OCI-LY3 (cell line): Measurements from ENCODE around the gene KIF1A.
"Not testable (repeated sequence)": the region's sequence is repeated elsewhere in the genome, so short reads cannot be mapped to it uniquely, and the experiment has no call there.

Source experiments
- H2AFZ ChIP-seq: fragments of 200-600, 300-600 bp; shearing (Covaris generic); 2 replicates; pipeline ENCODE4 v1.6.0; 2014; ENCODE audit warnings: antibody characterized with exemption, low read depth, low read length
- H3K27ac ChIP-seq: fragments of 200-600, 300-600 bp; sonication (generic); 2 replicates; pipeline ENCODE4 v1.5.1; 2014; ENCODE audit warnings: mild to moderate bottlenecking, low read length, moderate library complexity, mixed read lengths
- H3K27me3 ChIP-seq: fragments of 200-600, 300-600 bp; sonication (generic); 2 replicates; pipeline ENCODE4 v1.6.1; 2014; ENCODE audit warnings: low read depth, low read length, mixed read lengths
- H3K36me3 ChIP-seq: fragments of 200-600, 300-600 bp; sonication (generic); replicated peaks from 2 replicates; pipeline ENCODE3; 2014; ENCODE audit warnings: low read depth, low read length, mixed read lengths
- H3K4me1 ChIP-seq: fragments of 300-600, 200-600 bp; sonication (generic); 2 replicates; pipeline ENCODE4 v1.6.1; 2014; ENCODE audit warnings: low read length, mixed read lengths
- H3K4me2 ChIP-seq: fragments of 200-600, 300-600 bp; sonication (generic); 2 replicates; pipeline ENCODE4 v1.6.1; 2014; ENCODE audit warnings: low read length, mixed read lengths
- H3K4me3 ChIP-seq: fragments of 300-600, 200-600 bp; sonication (generic); 2 replicates; pipeline ENCODE4 v1.5.1; 2014; ENCODE audit warnings: antibody characterized with exemption, mild to moderate bottlenecking, low read length, moderate library complexity
- H3K79me2 ChIP-seq: fragments of 300-600, 200-600 bp; shearing (Covaris generic); 2 replicates; pipeline ENCODE4 v1.6.1; 2014; ENCODE audit warnings: mild to moderate bottlenecking, low read length, mixed read lengths
- H3K9ac ChIP-seq: fragments of 300-600, 200-600 bp; shearing (Covaris generic); 2 replicates; pipeline ENCODE4 v1.6.0; 2014; ENCODE audit warnings: mild to moderate bottlenecking, low read length, moderate library complexity
- H3K9me3 ChIP-seq: fragments of 200-600, 300-600 bp; shearing (Covaris generic); 2 replicates; pipeline ENCODE4 v1.6.1; 2014; ENCODE audit warnings: low read length, mixed read lengths; ENCODE audit not compliant: insufficient read depth
- H4K20me1 ChIP-seq: fragments of 200-600, 300-600 bp; sonication (generic); 2 replicates; pipeline ENCODE4 v1.6.1; 2016; ENCODE audit warnings: low read length, mixed read lengths; ENCODE audit not compliant: insufficient read depth
- EZH2phosphoT487 ChIP-seq: fragments of 200-600 bp; shearing (Covaris generic); IDR thresholded peaks from 2 replicates; pipeline ENCODE4 v1.6.1; 2018; ENCODE audit warnings: antibody characterized with exemption, mixed run types, low read depth
- TF ChIP-seq, protein P1 (sequence below): fragments of 200-600, 300-600 bp; sonication (generic); IDR thresholded peaks from 2 replicates; pipeline ENCODE4 v1.5.1; 2014; ENCODE audit warnings: antibody characterized with exemption, low read length, low read depth

The KIF1A gene

DNA sequence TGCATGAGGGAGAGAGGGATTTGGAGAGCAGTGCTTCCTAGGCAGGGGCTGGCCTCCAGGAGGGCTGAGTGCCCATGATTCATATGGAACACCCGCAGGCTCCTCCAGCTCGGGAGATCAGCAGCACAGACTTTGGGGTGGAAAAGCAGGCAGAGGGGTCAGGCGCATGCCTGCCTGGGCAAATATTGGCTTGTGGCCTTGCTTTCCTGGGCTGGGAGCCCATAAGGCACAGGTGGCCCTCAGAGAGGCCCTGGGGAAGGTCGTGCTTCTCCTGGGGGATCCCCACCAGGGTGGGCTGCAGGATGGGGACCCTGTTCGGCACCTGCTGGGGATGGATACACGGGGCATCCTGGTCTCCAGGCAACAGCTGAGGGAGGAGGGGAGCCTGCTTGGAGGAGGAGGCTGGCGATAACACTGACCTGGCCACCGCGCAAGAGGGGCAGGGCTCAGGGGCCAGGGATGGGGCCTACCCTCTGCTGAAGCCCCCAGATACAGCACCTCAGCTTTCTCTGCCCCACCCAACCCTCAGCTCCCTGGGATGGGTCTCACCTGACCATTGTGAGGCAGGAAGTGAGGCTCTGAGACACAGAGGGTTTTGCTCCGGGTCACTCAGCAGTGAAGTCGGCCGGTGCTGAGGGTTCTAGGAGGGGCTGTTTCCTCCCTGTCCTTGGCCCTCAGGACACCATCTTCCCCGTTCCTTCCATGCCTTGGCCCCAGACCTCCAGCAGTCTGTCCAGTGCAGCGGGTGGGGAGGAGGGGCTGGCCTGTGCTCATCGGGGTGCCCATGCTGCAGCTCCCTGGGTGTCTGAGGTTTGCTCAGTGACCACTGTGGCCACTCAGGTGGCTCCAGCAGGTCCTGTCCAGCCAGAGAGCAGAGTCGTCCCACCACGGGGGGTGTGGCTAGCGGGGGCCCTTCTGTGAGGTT lies 116.3 kb downstream of the KIF1A start:
- Histone ChIP-seq H3K4me1 (no peaks in the 10 kb centered on the region), H3K4me2 (no peak overlapping the region), H3K27ac (no peak overlapping the region), H2AFZ (no peak overlapping the region), H3K79me2 (no peaks in the 10 kb centered on the region), H3K36me3 (no peaks in the 10 kb centered on the region), H3K4me3 (no peak overlapping the region), H3K9me3 (no peaks in the 10 kb centered on the region), H4K20me1 (no peaks in the 10 kb centered on the region), H3K9ac (no peak overlapping the region), H3K27me3 (no peaks in the 10 kb centered on the region)
- TF ChIP-seq EZH2phosphoT487, result no peak
- TF ChIP-seq, protein P1, sequence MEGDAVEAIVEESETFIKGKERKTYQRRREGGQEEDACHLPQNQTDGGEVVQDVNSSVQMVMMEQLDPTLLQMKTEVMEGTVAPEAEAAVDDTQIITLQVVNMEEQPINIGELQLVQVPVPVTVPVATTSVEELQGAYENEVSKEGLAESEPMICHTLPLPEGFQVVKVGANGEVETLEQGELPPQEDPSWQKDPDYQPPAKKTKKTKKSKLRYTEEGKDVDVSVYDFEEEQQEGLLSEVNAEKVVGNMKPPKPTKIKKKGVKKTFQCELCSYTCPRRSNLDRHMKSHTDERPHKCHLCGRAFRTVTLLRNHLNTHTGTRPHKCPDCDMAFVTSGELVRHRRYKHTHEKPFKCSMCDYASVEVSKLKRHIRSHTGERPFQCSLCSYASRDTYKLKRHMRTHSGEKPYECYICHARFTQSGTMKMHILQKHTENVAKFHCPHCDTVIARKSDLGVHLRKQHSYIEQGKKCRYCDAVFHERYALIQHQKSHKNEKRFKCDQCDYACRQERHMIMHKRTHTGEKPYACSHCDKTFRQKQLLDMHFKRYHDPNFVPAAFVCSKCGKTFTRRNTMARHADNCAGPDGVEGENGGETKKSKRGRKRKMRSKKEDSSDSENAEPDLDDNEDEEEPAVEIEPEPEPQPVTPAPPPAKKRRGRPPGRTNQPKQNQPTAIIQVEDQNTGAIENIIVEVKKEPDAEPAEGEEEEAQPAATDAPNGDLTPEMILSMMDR, result no peak

DNA sequence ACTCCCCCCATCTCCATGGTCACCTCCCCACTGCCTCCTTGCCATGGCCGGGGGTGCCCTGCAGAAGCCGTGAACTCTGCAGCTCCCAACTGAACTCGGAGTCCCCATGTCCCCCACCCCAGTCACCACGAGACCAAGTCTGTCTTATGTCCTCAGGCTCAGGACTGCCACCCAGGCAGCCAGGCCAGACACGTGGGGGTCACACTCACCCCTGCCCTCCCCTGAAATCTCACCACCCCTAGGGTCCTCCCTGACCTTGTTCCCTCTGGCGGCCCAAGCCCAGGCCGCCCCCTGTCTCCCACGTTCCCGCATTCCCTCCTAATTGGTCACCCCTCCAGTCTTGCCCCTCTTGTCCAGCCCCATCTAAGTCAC lies 117.4 kb downstream of the KIF1A start:
- Histone ChIP-seq H3K9ac (no peak overlapping the region), H3K4me2 (no peak overlapping the region), H3K27ac (no peak overlapping the region), H2AFZ (no peak overlapping the region), H3K4me3 (no peak overlapping the region), H3K4me1 (no peaks in the 10 kb centered on the region), H3K79me2 (no peaks in the 10 kb centered on the region), H3K27me3 (no peaks in the 10 kb centered on the region), H3K36me3 (no peaks in the 10 kb centered on the region), H3K9me3 (no peaks in the 10 kb centered on the region), H4K20me1 (no peaks in the 10 kb centered on the region)
- TF ChIP-seq, protein P1, result no peak
- no peak for TF ChIP-seq EZH2phosphoT487

DNA sequence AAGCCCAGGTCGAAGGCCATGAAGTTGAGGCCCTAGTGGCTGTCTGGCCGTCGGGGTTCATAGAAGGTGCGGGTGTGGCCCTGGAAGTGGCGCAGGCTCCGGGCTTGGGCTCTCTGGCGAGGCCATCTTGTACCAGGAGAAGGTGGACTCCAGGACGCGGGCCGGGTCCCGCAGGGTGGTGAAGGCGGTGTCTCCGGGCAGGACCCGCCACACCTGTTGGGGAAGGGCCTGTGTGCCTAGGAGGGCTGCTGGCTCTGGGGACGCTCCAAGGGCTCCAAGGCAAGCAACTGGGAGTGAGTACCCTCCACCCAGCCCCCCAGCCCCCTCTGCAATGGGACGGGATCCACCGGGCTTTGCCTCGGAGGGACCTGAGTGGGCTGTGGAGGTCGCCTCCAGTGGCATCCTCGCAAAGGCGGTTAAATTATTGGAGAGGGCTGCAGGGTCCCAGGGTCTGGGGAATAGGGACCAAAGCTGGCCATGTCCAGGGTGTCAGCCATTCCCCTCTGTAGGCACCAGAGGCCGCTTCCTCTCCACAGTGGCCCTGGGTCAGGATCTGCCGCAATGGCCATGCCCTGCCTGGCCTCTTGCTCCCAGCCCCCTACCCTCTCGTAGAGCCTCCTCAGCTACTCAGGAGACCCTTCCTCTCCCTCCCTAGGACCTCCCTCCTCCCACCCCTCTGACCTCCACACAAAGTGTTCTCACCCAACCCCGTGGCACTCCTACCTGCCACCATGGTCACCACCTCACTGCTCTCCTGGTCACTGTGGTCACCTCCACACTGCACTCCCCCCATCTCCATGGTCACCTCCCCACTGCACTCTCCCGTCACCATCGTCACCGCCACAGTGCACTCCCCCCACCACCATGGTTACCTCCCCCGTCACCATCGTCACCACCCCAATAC lies 118.0 kb downstream of the KIF1A start:
- Histone ChIP-seq H3K9ac (no peak overlapping the region), H2AFZ (no peak overlapping the region), H4K20me1 (no peaks in the 10 kb centered on the region), H3K27me3 (no peaks in the 10 kb centered on the region), H3K4me1 (no peaks in the 10 kb centered on the region), H3K9me3 (no peaks in the 10 kb centered on the region), H3K27ac (no peak overlapping the region), H3K79me2 (no peaks in the 10 kb centered on the region), H3K4me2 (no peak overlapping the region), H3K4me3 (no peak overlapping the region), H3K36me3 (no peaks in the 10 kb centered on the region)
- TF ChIP-seq, protein P1, result no peak
- no peak for TF ChIP-seq EZH2phosphoT487

DNA sequence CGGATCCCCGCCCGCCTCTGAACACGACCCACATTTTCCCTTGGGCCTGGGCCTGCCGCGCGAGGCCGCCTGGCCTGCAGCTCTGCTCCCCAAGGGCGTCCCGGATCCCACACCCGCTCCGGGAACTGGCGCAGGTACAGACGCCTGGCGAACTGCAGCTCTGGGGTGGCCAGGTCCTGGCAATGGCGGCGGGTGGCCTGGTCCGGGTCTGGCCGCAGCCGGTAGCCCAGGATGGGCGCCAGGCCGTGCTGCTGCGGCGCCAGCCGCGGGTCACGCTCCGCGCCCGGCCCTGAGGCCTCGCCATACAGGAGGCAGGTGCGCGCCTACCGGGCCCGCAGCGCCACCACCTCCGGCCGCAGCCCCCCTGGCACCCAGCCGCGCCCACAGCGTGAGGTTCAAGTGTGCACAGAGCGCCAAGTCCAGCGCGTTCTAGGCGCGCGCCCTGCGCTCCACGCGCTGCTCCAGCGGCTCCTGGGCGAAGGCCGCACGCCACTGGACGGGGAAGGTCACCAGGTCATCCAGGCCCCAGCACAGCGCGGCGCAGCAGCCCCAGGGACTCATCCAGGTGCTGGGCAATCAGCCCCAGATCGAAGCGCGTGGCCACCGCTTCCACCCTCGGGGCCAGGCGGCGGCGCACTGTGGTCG lies 118.8 kb downstream of the KIF1A start:
- no peaks in the 10 kb centered on the region for H3K4me1 ChIP-seq
- no peak overlapping the region for H3K27ac ChIP-seq
- no peaks in the 10 kb centered on the region for H3K9me3 ChIP-seq
- no peak overlapping the region for H3K9ac ChIP-seq
- H4K20me1 ChIP-seq, result no peaks in the 10 kb centered on the region
- no peak overlapping the region for H3K4me3 ChIP-seq
- H3K36me3 ChIP-seq, result no peaks in the 10 kb centered on the region
- H3K27me3 ChIP-seq, result no peaks in the 10 kb centered on the region
- TF ChIP-seq, protein P1, result no peak
- no peak for TF ChIP-seq EZH2phosphoT487
- no peaks in the 10 kb centered on the region for H3K79me2 ChIP-seq
- H3K4me2 ChIP-seq, result no peak overlapping the region
- no peak overlapping the region for H2AFZ ChIP-seq

DNA sequence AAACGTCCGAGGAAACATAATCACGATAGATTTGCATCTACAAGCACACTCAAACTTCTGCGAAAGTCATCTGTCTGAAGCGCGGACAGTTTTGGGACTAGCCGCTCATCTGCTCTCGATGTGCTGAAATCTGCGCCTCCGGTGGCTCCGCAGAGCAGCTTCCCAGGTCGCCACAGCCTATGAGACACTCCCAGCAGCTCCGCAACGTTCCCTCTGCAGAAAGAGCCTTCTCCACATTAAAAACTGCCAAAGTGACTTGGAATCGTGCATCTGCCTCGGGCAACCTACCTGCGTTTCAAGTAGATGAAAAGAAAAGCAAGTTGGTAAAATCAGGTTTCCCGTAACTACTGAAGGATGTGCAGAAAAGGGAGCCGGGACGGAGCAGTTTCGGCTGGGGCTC lies 119.4 kb downstream of the KIF1A start:
- H3K27me3 ChIP-seq, H3K79me2 ChIP-seq, H3K4me2 ChIP-seq, H3K4me1 ChIP-seq, H3K9ac ChIP-seq, H3K4me3 ChIP-seq, H3K9me3 ChIP-seq, H3K27ac ChIP-seq, H3K36me3 ChIP-seq, H2AFZ ChIP-seq, H4K20me1 ChIP-seq: not testable (repeated sequence)
